HEK293 (cell line): ENCODE data around the gene CEP112.
"Not testable (repeated sequence)": the region's sequence is repeated elsewhere in the genome, so short reads cannot be mapped to it uniquely, and the experiment has no call there.

Experiments
- CTCF ChIA-PET: fragments of 350-600 bp; formaldehyde crosslinking; extraction: SDS; loops from one replicate; lab custom pipeline; 2021; ENCODE audit warnings: antibody characterized with exemption; lab: Yijun Ruan, JAX
- POLR2A ChIA-PET: fragments of 300-600 bp; formaldehyde crosslinking; extraction: SDS; loops from one replicate; lab custom pipeline; 2020; ENCODE audit warnings: antibody characterized with exemption, inconsistent platforms; lab: Yijun Ruan, JAX
- H3K27ac ChIP-seq: fragments of 200-500 bp; sonication (Bioruptor generic); 2 replicates; pipeline ENCODE4 v1.5.1; 2014; ENCODE audit warnings: low read depth, low read length, control low read depth, inconsistent platforms; ENCODE audit errors: extremely low read depth
- H3K36me3 ChIP-seq, 2 experiments: fragments of 200-500 bp in 1 of 2; sonication (Bioruptor generic) in 1 of 2; 1 replicate in 1 of 2; 2 replicates in 1 of 2; pipeline ENCODE4 v1.5.1; 2014 to 2017; ENCODE audit warnings: inconsistent platforms in 2 of 2, low read length in 2 of 2; ENCODE audit not compliant: control insufficient read depth in 2 of 2, insufficient read depth in 1 of 2
- H3K4me1 ChIP-seq: fragments of 200-500 bp; sonication (Bioruptor generic); 2 replicates; pipeline ENCODE4 v1.5.1; 2014; ENCODE audit warnings: mild to moderate bottlenecking, low read length, inconsistent platforms; ENCODE audit not compliant: control insufficient read depth, insufficient read depth
- H3K4me3 ChIP-seq: 2 replicates; pipeline ENCODE4 v1.5.1; 2011; ENCODE audit warnings: low read depth, mild to moderate bottlenecking, control low read depth, low read length, moderate library complexity
- H3K9me3 ChIP-seq: fragments of 200-500 bp; sonication (Bioruptor generic); 2 replicates; pipeline ENCODE4 v1.5.1; 2014; ENCODE audit warnings: low read depth, low read length, inconsistent platforms; ENCODE audit not compliant: control insufficient read depth, insufficient read depth
- HOXD13 ChIP-seq: sonication (generic); formaldehyde crosslinking; IDR thresholded peaks from 2 replicates; pipeline ENCODE4 v1.8.0; 2022; ENCODE audit warnings: missing genetic modification reagents, borderline replicate concordance
- KLF10 ChIP-seq: fragments of 450-650 bp; IDR thresholded peaks from 2 replicates; pipeline ENCODE4 v1.5.1; 2018; ENCODE audit warnings: missing biosample characterization, mild to moderate bottlenecking, missing genetic modification characterization
- KLF9 ChIP-seq: fragments of 450-650 bp; formaldehyde crosslinking; IDR thresholded peaks from 2 replicates; pipeline ENCODE4 v1.5.1; 2016; ENCODE audit warnings: missing biosample characterization, missing genetic modification characterization, low read depth
- MEIS1 ChIP-seq: sonication (generic); formaldehyde crosslinking; IDR thresholded peaks from 2 replicates; pipeline ENCODE4 v1.8.1; 2022; ENCODE audit warnings: missing genetic modification reagents, mild to moderate bottlenecking, borderline replicate concordance
- MYNN ChIP-seq: fragments of 450-650 bp; formaldehyde crosslinking; IDR thresholded peaks from 2 replicates; pipeline ENCODE4 v1.5.1; 2016; ENCODE audit warnings: missing biosample characterization, missing genetic modification characterization, borderline replicate concordance
- PRDM1 ChIP-seq: fragments of 450-650 bp; formaldehyde crosslinking; IDR thresholded peaks from 2 replicates; pipeline ENCODE4; 2016; ENCODE audit warnings: missing biosample characterization, missing genetic modification characterization
- TRIM28 ChIP-seq: IDR thresholded peaks from 2 replicates; pipeline ENCODE4 v1.6.1; 2011; ENCODE audit warnings: low read length, control low read depth, borderline replicate concordance
- YY1 ChIP-seq: fragments of 450-650 bp; formaldehyde crosslinking; IDR thresholded peaks from 2 replicates; pipeline ENCODE4 v1.5.1; 2018; ENCODE audit warnings: missing biosample characterization, missing genetic modification characterization
- ZNF140 ChIP-seq: fragments of 450-650 bp; formaldehyde crosslinking; IDR thresholded peaks from 2 replicates; pipeline ENCODE4 v1.5.1; 2016; ENCODE audit warnings: missing biosample characterization, missing genetic modification characterization
- ZNF146 ChIP-seq: fragments of 450-650 bp; formaldehyde crosslinking; IDR thresholded peaks from 2 replicates; pipeline ENCODE4 v1.5.1; 2016; ENCODE audit warnings: missing biosample characterization, missing genetic modification characterization
- ZNF239 ChIP-seq: fragments of 450-650 bp; formaldehyde crosslinking; IDR thresholded peaks from 2 replicates; pipeline ENCODE4 v1.5.1; 2016; ENCODE audit warnings: missing biosample characterization, missing genetic modification characterization
- ZNF248 ChIP-seq: fragments of 450-650 bp; formaldehyde crosslinking; IDR thresholded peaks from 2 replicates; pipeline ENCODE4 v1.5.1; 2017; ENCODE audit warnings: missing biosample characterization, missing genetic modification characterization
- ZNF302 ChIP-seq: fragments of 450-650 bp; formaldehyde crosslinking; IDR thresholded peaks from 2 replicates; pipeline ENCODE4 v1.5.1; 2016; ENCODE audit warnings: missing biosample characterization, missing genetic modification characterization, low read depth
- ZNF311 ChIP-seq: fragments of 450-650 bp; formaldehyde crosslinking; IDR thresholded peaks from 2 replicates; pipeline ENCODE4 v1.5.1; 2017; ENCODE audit warnings: missing biosample characterization, missing genetic modification characterization, borderline replicate concordance
- ZNF416 ChIP-seq: fragments of 450-650 bp; formaldehyde crosslinking; IDR thresholded peaks from 2 replicates; pipeline ENCODE4 v1.5.1; 2016; ENCODE audit warnings: missing biosample characterization, missing genetic modification characterization
- ZNF48 ChIP-seq: fragments of 450-650 bp; formaldehyde crosslinking; IDR thresholded peaks from 2 replicates; pipeline ENCODE4 v1.5.1; 2016; ENCODE audit warnings: missing biosample characterization, missing genetic modification characterization
- ZNF629 ChIP-seq: fragments of 450-650 bp; formaldehyde crosslinking; IDR thresholded peaks from 2 replicates; pipeline ENCODE4 v1.5.1; 2017; ENCODE audit warnings: missing biosample characterization, missing genetic modification characterization
- ZNF837 ChIP-seq: fragments of 450-650 bp; formaldehyde crosslinking; IDR thresholded peaks from 2 replicates; pipeline ENCODE4 v1.5.1; 2016; ENCODE audit warnings: missing biosample characterization, missing genetic modification characterization
- ZSCAN16 ChIP-seq: fragments of 450-650 bp; formaldehyde crosslinking; IDR thresholded peaks from 2 replicates; pipeline ENCODE4 v1.5.1; 2016; ENCODE audit warnings: missing biosample characterization, missing genetic modification characterization
- ZSCAN30 ChIP-seq: fragments of 450-650 bp; IDR thresholded peaks from 2 replicates; pipeline ENCODE4 v1.5.1; 2018; ENCODE audit warnings: missing biosample characterization, mild to moderate bottlenecking, missing genetic modification characterization, moderate library complexity
- TF ChIP-seq, protein P1 (sequence below): fragments of 450-650 bp; IDR thresholded peaks from 2 replicates; pipeline ENCODE4 v1.5.1; 2018; ENCODE audit warnings: missing biosample characterization, mild to moderate bottlenecking, missing genetic modification characterization
- TF ChIP-seq, protein P2 (sequence below): fragments of 450-650 bp; formaldehyde crosslinking; IDR thresholded peaks from 2 replicates; pipeline ENCODE4 v1.5.1; 2016; ENCODE audit warnings: missing biosample characterization, missing genetic modification characterization, borderline replicate concordance
- TF ChIP-seq, protein P3 (sequence below): fragments of 450-650 bp; formaldehyde crosslinking; IDR thresholded peaks from 2 replicates; pipeline ENCODE4 v1.5.1; 2016; ENCODE audit warnings: missing biosample characterization, missing genetic modification characterization
- TF ChIP-seq, protein P4 (sequence below): fragments of 450-650 bp; formaldehyde crosslinking; IDR thresholded peaks from 2 replicates; pipeline ENCODE4 v1.5.1; 2016; ENCODE audit warnings: missing biosample characterization, missing genetic modification characterization

CEP112 gene

DNA sequence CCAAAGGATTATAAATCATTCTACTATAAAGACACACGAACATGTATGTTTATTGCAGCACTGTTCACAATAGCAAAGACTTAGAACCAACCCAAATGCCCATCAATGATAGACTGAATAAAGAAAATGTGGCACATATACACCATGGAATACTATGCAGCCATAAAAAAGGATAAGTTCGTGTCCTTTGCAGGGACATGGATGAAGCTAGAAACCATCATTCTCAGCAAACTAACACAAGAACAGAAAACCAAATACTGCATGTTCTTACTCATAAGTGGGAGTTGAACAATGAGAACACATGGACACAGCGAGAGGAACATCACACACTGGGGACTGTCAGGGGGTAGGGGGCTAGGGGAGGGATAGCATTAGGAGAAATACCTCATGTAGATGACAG is 111.3 kb downstream of the CEP112 start:
- POLR2A ChIA-PET, H3K4me1 ChIP-seq: not testable (repeated sequence)
- CTCF ChIA-PET: interaction anchor here (1.2 kb wide), 1 partner anchor 36 kb away, joined by 3 read pairs; no protein-coding TSS in a partner anchor
- peak; percentile 90 for TF ChIP-seq ZNF146 (tag by site-specific recombination)
- TF ChIP-seq, all 188 proteins: peak for 1; not testable (repeated sequence) for 187
- not testable (repeated sequence) for H3K4me3 ChIP-seq, H3K9me3 ChIP-seq, H3K36me3 ChIP-seq, H3K27ac ChIP-seq

DNA sequence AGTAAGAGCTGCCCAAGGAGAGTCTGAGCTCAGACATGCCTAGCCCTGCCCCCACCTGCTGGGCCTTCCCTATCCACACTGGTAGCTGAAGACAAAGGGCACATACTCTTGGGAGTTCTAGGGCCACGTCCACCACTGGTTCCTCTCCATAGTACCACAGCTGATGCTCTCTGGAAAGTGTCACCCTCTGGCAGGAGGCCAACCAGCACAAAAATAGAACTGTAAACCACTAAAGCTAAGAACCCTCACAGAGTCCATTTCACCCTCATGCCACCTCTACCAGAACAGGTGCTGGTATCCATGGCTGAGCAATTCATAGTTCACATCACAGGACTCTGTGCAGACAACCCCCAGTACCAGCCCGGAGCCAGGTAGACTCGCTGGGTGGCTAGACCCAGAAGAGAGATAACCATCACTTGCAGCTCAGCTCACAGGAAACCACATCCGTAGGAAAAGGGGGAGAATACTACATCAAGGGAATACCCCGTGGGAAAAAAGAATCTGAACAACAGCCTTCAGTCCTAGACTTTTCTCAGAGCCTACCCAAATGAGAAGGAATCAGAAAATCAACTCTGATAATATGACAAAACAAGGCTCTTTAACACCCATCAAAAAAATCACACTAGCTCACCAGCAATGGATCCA is 115.3 kb downstream of the CEP112 start:
- CTCF ChIA-PET: no interaction called here
- peaks cover 0 to 6% of the 10 kb centered on the region in 2 experiments; a peak in 2 of 3 replicates for H3K36me3 ChIP-seq
- no peaks in the 10 kb centered on the region for H3K9me3 ChIP-seq
- POLR2A ChIA-PET: no interaction called here
- no peak overlapping the region for H3K27ac ChIP-seq
- TF ChIP-seq HOXD13 (no peak), ZNF629 (tag by site-specific recombination) (no peak), ZNF239 (tag by site-specific recombination) (no peak), ZSCAN16 (tag by site-specific recombination) (no peak), PRDM1 (tag by site-specific recombination) (no peak), ZNF311 (tag by site-specific recombination) (no peak), ZNF837 (tag by site-specific recombination) (no peak), MEIS1 (no peak), KLF10 (no peak), TRIM28 (no peak), YY1 (tag by site-specific recombination) (no peak)
- TF ChIP-seq, protein P1, sequence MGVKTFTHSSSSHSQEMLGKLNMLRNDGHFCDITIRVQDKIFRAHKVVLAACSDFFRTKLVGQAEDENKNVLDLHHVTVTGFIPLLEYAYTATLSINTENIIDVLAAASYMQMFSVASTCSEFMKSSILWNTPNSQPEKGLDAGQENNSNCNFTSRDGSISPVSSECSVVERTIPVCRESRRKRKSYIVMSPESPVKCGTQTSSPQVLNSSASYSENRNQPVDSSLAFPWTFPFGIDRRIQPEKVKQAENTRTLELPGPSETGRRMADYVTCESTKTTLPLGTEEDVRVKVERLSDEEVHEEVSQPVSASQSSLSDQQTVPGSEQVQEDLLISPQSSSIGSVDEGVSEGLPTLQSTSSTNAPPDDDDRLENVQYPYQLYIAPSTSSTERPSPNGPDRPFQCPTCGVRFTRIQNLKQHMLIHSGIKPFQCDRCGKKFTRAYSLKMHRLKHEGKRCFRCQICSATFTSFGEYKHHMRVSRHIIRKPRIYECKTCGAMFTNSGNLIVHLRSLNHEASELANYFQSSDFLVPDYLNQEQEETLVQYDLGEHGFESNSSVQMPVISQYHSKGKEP (tag by site-specific recombination): no peak
- TF ChIP-seq, protein P2, sequence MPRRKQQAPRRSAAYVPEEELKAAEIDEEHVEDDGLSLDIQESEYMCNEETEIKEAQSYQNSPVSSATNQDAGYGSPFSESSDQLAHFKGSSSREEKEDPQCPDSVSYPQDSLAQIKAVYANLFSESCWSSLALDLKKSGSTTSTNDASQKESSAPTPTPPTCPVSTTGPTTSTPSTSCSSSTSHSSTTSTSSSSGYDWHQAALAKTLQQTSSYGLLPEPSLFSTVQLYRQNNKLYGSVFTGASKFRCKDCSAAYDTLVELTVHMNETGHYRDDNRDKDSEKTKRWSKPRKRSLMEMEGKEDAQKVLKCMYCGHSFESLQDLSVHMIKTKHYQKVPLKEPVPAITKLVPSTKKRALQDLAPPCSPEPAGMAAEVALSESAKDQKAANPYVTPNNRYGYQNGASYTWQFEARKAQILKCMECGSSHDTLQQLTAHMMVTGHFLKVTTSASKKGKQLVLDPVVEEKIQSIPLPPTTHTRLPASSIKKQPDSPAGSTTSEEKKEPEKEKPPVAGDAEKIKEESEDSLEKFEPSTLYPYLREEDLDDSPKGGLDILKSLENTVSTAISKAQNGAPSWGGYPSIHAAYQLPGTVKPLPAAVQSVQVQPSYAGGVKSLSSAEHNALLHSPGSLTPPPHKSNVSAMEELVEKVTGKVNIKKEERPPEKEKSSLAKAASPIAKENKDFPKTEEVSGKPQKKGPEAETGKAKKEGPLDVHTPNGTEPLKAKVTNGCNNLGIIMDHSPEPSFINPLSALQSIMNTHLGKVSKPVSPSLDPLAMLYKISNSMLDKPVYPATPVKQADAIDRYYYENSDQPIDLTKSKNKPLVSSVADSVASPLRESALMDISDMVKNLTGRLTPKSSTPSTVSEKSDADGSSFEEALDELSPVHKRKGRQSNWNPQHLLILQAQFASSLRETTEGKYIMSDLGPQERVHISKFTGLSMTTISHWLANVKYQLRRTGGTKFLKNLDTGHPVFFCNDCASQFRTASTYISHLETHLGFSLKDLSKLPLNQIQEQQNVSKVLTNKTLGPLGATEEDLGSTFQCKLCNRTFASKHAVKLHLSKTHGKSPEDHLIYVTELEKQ (tag by site-specific recombination): no peak
- TF ChIP-seq, protein P3, sequence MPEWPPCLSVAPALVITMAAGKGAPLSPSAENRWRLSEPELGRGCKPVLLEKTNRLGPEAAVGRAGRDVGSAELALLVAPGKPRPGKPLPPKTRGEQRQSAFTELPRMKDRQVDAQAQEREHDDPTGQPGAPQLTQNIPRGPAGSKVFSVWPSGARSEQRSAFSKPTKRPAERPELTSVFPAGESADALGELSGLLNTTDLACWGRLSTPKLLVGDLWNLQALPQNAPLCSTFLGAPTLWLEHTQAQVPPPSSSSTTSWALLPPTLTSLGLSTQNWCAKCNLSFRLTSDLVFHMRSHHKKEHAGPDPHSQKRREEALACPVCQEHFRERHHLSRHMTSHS (tag by site-specific recombination): no peak
- H3K4me3 ChIP-seq: no peak overlapping the region
- H3K4me1 ChIP-seq: no peaks in the 10 kb centered on the region

DNA sequence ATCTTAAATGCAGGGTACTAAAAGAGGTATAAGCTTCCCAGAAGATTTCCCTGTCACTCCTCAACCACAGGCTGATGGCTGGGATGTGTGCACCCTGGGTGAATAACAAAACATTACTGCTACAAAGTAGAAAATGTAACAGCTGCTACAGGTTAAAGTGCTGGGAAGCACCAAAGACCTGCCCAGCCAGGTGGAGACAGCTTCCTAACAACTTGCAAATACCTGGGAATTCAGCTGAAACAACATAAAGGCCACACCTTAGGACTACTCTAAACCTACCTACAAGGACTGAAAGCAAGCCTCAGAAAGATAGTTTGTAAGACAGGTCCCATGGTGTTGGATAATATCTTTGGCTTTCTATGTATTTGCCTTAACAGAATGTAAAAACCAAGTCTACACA is 118.5 kb downstream of the CEP112 start:
- Histone ChIP-seq H3K9me3 (no peaks in the 10 kb centered on the region), H3K4me1 (no peaks in the 10 kb centered on the region), H3K36me3 (peaks cover 0 to 5% of the 10 kb centered on the region in 2 experiments; a peak in 1 of 3 replicates), H3K27ac (no peak overlapping the region), H3K4me3 (no peak overlapping the region)
- ChIA-PET CTCF (no interaction called here), POLR2A (no interaction called here)
- no peak for TF ChIP-seq MYNN (tag by site-specific recombination)
- TF ChIP-seq ZNF416 (tag by site-specific recombination): no peak
- TF ChIP-seq ZNF248 (tag by site-specific recombination): no peak
- TF ChIP-seq ZNF302 (tag by site-specific recombination): no peak
- TF ChIP-seq ZSCAN30 (tag by site-specific recombination): no peak
- TF ChIP-seq, protein P4, sequence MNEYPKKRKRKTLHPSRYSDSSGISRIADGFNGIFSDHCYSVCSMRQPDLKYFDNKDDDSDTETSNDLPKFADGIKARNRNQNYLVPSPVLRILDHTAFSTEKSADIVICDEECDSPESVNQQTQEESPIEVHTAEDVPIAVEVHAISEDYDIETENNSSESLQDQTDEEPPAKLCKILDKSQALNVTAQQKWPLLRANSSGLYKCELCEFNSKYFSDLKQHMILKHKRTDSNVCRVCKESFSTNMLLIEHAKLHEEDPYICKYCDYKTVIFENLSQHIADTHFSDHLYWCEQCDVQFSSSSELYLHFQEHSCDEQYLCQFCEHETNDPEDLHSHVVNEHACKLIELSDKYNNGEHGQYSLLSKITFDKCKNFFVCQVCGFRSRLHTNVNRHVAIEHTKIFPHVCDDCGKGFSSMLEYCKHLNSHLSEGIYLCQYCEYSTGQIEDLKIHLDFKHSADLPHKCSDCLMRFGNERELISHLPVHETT: no peak
- TF ChIP-seq ZNF140 (tag by site-specific recombination): no peak
- TF ChIP-seq ZNF48 (tag by site-specific recombination): no peak
- TF ChIP-seq KLF9 (tag by site-specific recombination): no peak
- TF ChIP-seq ZSCAN16 (tag by site-specific recombination): no peak
- TF ChIP-seq, protein P1 (tag by site-specific recombination): no peak
